WTC11 (cell line): ENCODE results near the gene ADAM17. TPM values are rescaled to one million over a fixed set of nuclear protein-coding genes. Genes with fewer than 3 reads are reported as not detected.

Source experiments
- ATAC-seq: fragments of 200-7000 bp; cut with Tn5 transposase; 2 replicates; pipeline ENCODE4 v1.10.0; 2021; ENCODE audit warnings: mild to moderate bottlenecking, moderate library complexity
- CTCF ChIA-PET: fragments of 300-600 bp; sonication (Branson Sonifier 250); formaldehyde crosslinking; loops from one replicate; lab custom pipeline; 2021; ENCODE audit warnings: antibody characterized with exemption; lab: Charles Lee
- POLR2A ChIA-PET: fragments of 350-600 bp; sonication (Branson Sonifier 250); formaldehyde crosslinking; loops from one replicate; lab custom pipeline; 2021; ENCODE audit warnings: antibody characterized with exemption; lab: Charles Lee
- DNase-seq: peaks from one replicate; pipeline ENCODE4 v3.0.0; 2021; ENCODE audit warnings: low spot score
- H3K27ac Mint-ChIP-seq: 2 replicates; pipeline ENCODE4 v1.8.0; 2021; ENCODE audit warnings: mixed read lengths
- H3K27me3 Mint-ChIP-seq: 2 replicates; pipeline ENCODE4 v1.8.0; 2021; ENCODE audit warnings: low read depth, mild to moderate bottlenecking, moderate library complexity, mixed read lengths
- H3K36me3 Mint-ChIP-seq: 2 replicates; pipeline ENCODE4 v1.8.0; 2021; ENCODE audit warnings: mixed read lengths
- H3K4me1 Mint-ChIP-seq: 2 replicates; pipeline ENCODE4 v1.8.0; 2022; ENCODE audit warnings: mixed read lengths
- H3K4me3 Mint-ChIP-seq: 2 replicates; pipeline ENCODE4 v1.8.0; 2021; ENCODE audit warnings: mild to moderate bottlenecking, moderate library complexity, mixed read lengths
- H3K9me3 Mint-ChIP-seq: 2 replicates; pipeline ENCODE4 v1.8.0; 2021; ENCODE audit warnings: mixed read lengths
- CREB1 ChIP-seq: sonication (generic); formaldehyde crosslinking; IDR thresholded peaks from 2 replicates; pipeline ENCODE4 v1.8.0; 2023; ENCODE audit warnings: mild to moderate bottlenecking, missing genetic modification reagents
- HMGA2 ChIP-seq: fragments of 250-450 bp; sonication (Bioruptor Pico); IDR thresholded peaks from 2 replicates; pipeline ENCODE4 v1.4.0; 2021; ENCODE audit warnings: mild to moderate bottlenecking, moderate library complexity
- JUN ChIP-seq: sonication (generic); formaldehyde crosslinking; IDR thresholded peaks from 2 replicates; pipeline ENCODE4 v1.8.0; 2023; ENCODE audit warnings: mild to moderate bottlenecking, missing genetic modification reagents
- MAX ChIP-seq: sonication (generic); formaldehyde crosslinking; IDR thresholded peaks from 2 replicates; pipeline ENCODE4 v1.8.0; 2022; ENCODE audit warnings: mild to moderate bottlenecking, missing genetic modification reagents
- MXD4 ChIP-seq: fragments of 250-450 bp; sonication (Bioruptor Pico); IDR thresholded peaks from 2 replicates; pipeline ENCODE4 v1.8.0; 2021; ENCODE audit warnings: mild to moderate bottlenecking, moderate library complexity, borderline replicate concordance
- NR3C1 ChIP-seq: sonication (generic); formaldehyde crosslinking; conservative IDR thresholded peaks from 2 replicates; pipeline ENCODE4 v1.8.1; 2023; ENCODE audit warnings: low read depth, mild to moderate bottlenecking, missing genetic modification reagents
- ZNF512 ChIP-seq: sonication (generic); formaldehyde crosslinking; IDR thresholded peaks from 2 replicates; pipeline ENCODE4 v1.8.1; 2022; ENCODE audit warnings: missing genetic modification reagents, borderline replicate concordance
- total RNA-seq: library from RNA; stranded (reverse); gene quantifications from 3 replicates; pipeline ENCODE4 v1.2.3, GENCODE V29; 2021
- TF ChIP-seq, protein P1 (sequence below): sonication (generic); formaldehyde crosslinking; IDR thresholded peaks from 2 replicates; pipeline ENCODE4 v1.8.0; 2022; ENCODE audit warnings: missing genetic modification reagents
- TF ChIP-seq, protein P2 (sequence below): fragments of 250-450 bp; sonication (Bioruptor Pico); IDR thresholded peaks from 2 replicates; pipeline ENCODE4 v1.9.0; 2021; ENCODE audit warnings: mild to moderate bottlenecking
- TF ChIP-seq, protein P3 (sequence below): fragments of 250-450 bp; sonication (Bioruptor Pico); IDR thresholded peaks from 2 replicates; pipeline ENCODE4 v1.9.0; 2021; ENCODE audit warnings: moderate library complexity, mild to moderate bottlenecking, inconsistent platforms, borderline replicate concordance

The ADAM17 gene
- total RNA-seq, 1 experiment from 2014 or later: 25.9 TPM

- CTCF ChIA-PET: no interaction called here
These were observed 14.8 kb upstream of the ADAM17 start for GRCh38 chr2:9570182-9571060.

More at GRCh38 chr2:9570182-9571060, 14.8 kb upstream of the ADAM17 start:
- no peaks in the 10 kb centered on the region for H3K9me3 Mint-ChIP-seq
- TF ChIP-seq JUN (CRISPR knock-in tag): no peak
- TF ChIP-seq CREB1 (CRISPR knock-in tag): no peak
- TF ChIP-seq, protein P1, sequence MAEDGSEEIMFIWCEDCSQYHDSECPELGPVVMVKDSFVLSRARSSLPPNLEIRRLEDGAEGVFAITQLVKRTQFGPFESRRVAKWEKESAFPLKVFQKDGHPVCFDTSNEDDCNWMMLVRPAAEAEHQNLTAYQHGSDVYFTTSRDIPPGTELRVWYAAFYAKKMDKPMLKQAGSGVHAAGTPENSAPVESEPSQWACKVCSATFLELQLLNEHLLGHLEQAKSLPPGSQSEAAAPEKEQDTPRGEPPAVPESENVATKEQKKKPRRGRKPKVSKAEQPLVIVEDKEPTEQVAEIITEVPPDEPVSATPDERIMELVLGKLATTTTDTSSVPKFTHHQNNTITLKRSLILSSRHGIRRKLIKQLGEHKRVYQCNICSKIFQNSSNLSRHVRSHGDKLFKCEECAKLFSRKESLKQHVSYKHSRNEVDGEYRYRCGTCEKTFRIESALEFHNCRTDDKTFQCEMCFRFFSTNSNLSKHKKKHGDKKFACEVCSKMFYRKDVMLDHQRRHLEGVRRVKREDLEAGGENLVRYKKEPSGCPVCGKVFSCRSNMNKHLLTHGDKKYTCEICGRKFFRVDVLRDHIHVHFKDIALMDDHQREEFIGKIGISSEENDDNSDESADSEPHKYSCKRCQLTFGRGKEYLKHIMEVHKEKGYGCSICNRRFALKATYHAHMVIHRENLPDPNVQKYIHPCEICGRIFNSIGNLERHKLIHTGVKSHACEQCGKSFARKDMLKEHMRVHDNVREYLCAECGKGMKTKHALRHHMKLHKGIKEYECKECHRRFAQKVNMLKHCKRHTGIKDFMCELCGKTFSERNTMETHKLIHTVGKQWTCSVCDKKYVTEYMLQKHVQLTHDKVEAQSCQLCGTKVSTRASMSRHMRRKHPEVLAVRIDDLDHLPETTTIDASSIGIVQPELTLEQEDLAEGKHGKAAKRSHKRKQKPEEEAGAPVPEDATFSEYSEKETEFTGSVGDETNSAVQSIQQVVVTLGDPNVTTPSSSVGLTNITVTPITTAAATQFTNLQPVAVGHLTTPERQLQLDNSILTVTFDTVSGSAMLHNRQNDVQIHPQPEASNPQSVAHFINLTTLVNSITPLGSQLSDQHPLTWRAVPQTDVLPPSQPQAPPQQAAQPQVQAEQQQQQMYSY (CRISPR knock-in tag): no peak
- TF ChIP-seq, protein P2, sequence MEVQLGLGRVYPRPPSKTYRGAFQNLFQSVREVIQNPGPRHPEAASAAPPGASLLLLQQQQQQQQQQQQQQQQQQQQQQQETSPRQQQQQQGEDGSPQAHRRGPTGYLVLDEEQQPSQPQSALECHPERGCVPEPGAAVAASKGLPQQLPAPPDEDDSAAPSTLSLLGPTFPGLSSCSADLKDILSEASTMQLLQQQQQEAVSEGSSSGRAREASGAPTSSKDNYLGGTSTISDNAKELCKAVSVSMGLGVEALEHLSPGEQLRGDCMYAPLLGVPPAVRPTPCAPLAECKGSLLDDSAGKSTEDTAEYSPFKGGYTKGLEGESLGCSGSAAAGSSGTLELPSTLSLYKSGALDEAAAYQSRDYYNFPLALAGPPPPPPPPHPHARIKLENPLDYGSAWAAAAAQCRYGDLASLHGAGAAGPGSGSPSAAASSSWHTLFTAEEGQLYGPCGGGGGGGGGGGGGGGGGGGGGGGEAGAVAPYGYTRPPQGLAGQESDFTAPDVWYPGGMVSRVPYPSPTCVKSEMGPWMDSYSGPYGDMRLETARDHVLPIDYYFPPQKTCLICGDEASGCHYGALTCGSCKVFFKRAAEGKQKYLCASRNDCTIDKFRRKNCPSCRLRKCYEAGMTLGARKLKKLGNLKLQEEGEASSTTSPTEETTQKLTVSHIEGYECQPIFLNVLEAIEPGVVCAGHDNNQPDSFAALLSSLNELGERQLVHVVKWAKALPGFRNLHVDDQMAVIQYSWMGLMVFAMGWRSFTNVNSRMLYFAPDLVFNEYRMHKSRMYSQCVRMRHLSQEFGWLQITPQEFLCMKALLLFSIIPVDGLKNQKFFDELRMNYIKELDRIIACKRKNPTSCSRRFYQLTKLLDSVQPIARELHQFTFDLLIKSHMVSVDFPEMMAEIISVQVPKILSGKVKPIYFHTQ: no peak
- TF ChIP-seq MAX (CRISPR knock-in tag): no peak
- TF ChIP-seq, protein P3, sequence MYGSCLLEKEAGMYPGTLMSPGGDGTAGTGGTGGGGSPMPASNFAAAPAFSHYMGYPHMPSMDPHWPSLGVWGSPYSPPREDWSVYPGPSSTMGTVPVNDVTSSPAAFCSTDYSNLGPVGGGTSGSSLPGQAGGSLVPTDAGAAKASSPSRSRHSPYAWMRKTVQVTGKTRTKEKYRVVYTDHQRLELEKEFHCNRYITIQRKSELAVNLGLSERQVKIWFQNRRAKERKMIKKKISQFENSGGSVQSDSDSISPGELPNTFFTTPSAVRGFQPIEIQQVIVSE (CRISPR knock-in tag): no peak
- TF ChIP-seq MXD4: no peak
- TF ChIP-seq ZNF512 (CRISPR knock-in tag): no peak
- TF ChIP-seq NR3C1 (CRISPR knock-in tag): no peak
- TF ChIP-seq HMGA2: no peak
- H3K36me3 Mint-ChIP-seq: no peaks in the 10 kb centered on the region
- no peaks in the 10 kb centered on the region for H3K27me3 Mint-ChIP-seq
- no peaks in the 10 kb centered on the region for H3K4me1 Mint-ChIP-seq
- ATAC-seq: no peak
- H3K27ac Mint-ChIP-seq: no peak overlapping the region
- no peak for DNase-seq
- no peak overlapping the region for H3K4me3 Mint-ChIP-seq
- POLR2A ChIA-PET: no interaction called here
